GM18520 (cell line): ENCODE results near the gene TBC1D22A.

Source experiments
- ATAC-seq: cut with Tn5 transposase; IDR thresholded peaks from one replicate; pipeline ENCODE4 v1.9.1; 2021; ENCODE audit not compliant: unreplicated experiment

Gene TBC1D22A

DNA sequence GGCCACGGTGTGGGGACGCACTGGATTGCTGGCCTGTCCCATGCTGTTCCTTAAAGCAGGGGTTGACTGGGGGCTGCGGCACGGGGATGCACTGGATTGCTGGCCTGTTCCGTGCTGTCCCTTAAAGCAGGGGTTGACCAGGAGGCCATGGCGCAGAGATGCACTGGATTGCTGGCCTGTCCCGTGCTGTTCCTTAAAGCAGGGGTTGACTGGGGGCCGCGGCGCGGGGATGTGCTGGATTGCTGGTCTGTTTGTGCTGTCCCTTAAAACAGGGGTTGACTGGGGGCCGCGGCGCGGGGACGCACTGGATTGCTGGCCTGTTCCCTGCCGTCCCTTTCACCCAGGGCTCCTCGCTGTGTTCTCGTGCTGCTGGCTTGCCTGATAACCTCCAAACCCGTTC, 383.4 kb downstream of the TBC1D22A start:
- no peak for ATAC-seq

DNA sequence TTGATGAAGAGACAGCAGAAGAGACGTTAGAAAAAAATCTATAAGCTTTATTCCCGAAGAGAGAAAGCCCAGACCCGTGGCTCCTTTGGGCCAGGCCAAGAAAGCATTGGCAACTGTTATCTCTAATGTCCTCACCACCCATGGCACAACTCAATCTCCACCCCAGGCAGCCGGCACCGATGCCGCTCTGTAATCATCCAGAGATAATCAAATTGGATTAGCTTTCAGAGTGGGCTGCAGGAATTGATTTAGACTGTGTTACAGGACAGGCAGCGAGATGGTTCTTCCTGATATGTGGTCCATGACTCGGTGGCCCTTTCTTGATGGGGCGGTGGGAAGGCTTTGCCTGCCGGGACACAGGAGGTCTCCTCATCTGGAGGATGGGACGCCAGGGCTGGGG, 383.9 kb downstream of the TBC1D22A start:
- ATAC-seq = no peak

DNA sequence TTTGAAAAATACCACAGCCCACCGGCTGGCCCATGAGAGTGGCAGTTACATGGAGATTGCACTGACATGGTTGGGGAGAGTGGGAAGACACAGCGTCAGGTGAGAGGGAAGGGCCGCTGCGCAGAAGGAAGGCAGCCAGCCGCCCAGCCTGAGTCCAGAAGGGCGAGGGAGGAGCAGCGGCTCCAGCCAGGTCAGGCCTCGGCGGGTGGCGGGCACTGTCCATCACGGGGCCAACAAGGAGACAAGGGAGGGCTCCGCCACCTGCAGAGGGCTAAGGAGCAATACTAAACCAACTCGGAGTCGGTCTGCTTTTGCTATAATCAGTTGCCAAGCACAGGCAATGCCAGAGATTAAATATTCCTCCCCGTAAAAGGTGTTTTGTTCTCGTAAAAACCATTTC, 384.5 kb downstream of the TBC1D22A start:
- no peak for ATAC-seq

DNA sequence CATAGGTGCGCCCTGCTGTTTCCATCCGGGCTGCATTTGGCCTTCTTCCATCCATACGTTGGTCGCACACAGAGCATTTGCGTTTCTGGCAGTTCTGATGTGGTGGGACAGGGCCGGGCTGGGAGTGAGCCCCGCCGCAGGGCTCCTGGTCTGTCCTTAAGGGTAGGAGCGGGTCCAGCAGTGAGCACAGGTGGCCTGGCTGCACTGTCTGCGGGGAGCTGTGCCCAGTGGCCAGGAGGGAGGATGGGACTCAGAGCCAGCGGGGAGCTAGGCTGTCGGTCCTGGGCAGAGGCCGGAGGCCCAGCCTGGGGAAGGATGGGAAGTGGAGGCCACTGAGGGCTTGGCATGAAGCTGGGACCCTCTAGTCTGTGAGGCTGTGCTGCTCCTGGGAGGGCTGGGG, 385.1 kb downstream of the TBC1D22A start:
- ATAC-seq = no peak

DNA sequence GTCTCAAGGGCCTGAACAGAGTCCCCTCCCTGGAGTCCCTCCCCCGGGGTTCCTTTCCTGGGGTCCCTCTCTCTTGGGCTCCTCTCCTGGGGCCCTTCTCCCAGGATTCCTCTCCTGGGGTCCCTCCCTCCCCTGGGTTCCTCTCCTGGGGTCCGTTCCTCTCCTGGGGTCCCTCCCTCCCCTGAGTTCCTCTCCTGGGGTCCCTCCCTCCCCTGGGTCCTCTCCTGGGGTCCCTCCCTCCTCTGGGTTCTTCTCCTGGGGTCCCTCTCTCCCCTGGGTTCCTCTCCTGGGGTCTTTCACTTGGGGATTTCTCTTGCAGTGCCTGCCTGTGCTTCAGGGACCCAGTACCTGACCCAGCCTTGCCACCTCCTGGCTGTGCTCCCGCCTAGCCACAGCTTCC, 386.1 kb downstream of the TBC1D22A start:
- no peak for ATAC-seq

DNA sequence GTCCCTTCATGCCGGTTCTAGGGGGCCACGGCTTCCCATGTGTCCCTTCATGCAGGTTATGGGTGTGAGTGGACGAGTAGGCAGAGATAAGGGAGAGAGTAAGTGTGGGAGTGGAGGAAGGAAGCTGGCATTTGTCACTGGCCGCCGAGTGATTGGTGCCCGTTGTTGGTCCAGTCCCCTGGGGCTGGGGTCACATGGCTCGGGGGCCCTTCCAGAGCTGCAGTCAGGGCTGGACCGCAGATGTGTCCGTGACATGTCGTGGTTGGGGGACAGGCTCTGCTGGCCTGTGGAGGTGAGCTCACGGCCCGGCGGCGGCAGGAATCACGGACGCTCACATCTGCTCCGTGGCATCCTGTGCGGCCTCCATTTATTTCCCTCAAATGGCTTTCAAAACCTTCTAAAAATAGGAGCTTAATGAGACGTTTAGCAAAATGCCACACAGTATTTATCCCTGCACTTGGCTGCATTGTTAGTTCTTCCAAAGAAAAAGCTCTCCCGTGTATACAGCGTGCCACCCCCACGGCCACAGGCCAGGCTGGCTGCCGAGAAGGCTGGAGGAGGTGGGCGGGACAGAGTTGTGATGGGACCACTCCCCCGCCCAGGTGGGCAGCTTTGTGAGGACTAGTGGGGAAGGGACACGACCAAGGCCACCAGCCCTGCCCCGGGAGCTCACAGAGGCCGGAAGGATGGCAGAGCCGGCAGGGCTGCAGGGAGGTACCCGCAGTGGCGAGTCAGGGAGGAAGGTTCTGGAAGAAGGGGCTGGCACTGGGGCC, 386.7 kb downstream of the TBC1D22A start:
- no peak for ATAC-seq

DNA sequence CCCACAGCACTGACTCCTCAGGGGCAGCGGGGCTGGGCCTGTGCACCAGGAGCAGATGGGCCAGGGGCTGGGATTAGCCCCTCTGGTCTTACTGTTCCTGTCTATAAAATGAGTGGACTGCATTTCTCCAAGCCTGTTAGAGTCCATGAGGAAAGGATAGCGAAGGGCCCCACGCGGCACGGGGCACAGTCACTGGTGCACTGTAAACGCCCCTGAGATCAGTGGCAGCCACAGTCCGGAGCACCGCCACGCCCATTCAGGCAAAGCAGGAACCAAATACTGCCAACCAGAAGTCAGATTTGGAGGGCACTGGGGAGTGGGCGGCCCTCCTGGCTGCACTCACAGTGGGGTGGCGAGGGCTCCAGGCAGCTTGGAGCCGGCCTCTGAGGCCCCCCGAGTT, 387.5 kb downstream of the TBC1D22A start:
- ATAC-seq = no peak

DNA sequence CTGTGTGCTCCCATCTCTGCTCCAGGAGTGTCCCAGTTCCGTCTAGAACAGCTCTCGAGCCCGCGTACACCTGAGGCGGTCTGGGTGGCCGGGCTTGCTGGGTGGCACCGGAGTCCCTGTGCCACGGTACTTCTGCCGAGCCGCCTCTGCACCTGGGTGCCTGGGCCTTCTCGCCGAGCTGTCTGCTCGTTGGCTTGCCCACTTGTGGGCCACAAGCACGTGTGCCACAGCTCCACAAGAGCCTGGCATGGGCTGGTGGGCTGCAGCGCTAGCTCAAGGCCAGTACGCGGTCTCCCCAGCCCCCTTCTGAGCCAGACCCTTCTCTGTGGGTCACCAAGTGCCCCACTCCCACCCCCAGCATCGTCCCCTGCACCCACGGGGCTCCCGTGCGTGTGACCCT, 388.0 kb downstream of the TBC1D22A start:
- ATAC-seq = no peak

DNA sequence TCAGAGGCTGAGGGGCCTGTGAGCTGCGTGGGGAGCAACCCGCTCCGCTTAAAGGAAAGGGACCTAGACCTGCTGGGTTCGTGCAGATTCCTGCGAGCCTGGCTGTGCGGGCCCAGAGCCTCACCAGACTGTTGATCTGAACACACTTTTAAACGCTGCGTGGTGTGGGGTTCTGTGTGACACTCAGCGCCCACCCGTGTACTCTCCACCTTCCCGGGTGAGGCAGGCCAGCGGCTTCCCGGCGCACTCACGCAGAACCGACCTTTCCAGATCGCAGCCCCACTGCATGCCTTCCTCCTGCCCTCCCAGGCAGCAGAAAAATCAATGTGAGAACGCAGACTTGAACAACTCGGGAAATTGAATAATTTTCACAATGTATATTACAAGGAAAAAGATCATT, 388.6 kb downstream of the TBC1D22A start:
- ATAC-seq = no peak

DNA sequence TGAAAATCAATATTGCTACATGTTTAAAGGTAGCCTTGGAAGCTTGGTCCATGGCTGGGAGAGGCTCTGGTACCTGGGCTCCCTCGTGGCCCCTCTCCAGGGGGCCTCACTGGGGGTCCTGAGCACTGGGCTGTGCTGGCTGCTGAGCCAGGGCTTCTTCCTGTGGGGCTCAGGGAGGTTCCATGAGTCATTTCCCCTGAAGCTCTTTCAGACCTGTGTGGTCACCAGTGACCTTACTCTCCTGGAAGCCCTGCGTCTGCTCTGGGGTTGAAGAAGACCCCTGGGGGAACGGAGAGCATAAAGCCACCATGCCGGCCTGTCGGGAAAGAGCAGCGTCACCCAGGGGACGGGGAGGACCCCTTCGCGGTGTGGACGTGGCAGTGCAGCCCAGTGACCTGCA, 389.0 kb downstream of the TBC1D22A start:
- no peak for ATAC-seq

DNA sequence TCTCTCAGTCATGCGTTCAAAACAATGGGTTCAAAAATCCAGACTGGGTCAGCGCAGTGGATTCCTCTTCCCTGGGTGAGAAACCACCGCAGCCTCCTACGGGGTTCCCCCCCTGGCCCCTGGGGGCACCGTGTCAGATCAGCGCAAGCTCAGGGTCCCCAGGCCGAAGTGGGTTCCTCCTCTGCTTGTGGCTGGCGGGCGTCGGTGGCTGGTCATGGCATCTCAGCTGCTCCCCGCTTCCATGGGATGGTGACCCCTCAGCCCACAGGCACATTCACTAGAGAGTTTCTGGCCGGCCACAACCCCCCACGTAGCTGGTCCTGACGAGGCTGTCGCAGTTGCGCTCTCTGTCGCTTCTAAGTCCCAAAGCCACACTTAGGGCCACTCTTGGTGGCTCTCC, 389.8 kb downstream of the TBC1D22A start:
- no peak for ATAC-seq

DNA sequence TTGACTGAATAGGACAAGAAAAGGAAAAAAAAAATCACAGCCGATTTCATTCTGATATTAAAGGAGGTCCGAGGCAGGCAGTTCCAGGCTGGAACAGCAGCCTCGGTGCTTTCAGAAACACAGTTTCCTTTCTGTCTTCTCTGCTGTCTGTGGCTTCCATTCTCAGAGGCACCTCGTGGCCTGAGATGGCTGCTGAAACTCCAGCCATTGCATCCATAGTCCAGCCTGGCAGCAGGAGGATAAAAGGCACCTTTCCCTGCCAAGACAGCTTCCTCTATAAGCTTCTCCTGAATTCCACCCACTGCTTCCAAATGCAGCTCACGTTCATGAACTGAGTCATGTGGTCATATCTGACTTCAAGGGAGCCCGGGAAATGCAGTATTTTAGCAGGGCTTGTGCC, 390.5 kb downstream of the TBC1D22A start:
- ATAC-seq = no peak

DNA sequence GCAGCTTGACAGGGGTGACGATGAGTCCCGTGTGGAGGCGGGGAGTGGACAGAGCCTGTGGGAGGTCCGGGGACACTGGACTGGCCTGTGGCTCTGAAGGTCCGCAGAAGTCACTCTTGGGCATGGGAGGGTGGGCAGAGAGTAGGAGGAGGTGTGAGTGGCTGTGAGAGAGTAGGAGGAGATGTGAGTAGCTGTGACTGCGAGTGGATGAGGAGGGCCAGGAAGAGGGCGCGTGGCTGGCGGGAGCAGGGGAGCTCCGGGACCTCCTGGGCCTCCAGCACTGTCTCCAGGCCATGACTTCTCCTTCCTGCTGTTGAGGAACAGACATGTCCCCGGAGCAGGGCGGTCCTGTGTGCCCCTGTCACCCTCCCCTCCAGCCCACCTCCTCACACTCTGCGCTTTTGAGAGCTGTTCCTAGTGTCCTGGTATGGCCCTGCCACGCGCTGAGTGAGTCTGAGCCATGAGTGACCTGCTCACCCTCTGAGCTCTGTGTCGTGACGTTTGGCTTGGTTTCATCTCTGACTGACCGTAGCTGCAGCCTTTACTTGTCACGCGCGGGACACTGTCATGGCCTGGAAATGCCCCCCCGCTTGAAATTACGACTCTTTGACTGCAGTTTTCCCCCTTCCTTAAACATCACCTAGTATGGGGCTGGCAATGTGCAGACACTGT, 391.5 kb downstream of the TBC1D22A start:
- ATAC-seq = no peak

DNA sequence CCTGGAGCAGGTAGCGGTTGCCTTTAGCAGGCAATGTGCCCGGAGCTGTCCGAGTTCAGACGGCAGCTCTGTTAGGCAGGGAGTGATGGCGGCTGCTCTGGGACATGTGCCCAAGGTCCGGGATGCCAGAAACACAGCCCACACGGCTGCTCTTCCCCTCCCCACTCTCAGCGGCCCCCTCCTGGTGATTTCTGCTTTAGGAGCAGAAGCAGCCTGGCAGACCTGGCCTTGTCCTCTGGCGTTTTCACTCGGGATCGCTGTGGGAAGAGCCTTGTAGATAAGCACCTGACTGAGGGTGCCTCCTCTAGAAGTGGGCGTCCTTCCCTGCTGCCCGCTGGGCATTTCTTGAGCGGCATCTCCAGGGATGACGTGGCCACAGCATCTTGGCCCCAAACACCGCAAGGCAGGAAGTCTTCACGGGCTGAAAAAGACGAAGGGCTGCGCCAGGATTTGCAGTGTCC, 392.2 kb downstream of the TBC1D22A start:
- ATAC-seq = no peak

DNA sequence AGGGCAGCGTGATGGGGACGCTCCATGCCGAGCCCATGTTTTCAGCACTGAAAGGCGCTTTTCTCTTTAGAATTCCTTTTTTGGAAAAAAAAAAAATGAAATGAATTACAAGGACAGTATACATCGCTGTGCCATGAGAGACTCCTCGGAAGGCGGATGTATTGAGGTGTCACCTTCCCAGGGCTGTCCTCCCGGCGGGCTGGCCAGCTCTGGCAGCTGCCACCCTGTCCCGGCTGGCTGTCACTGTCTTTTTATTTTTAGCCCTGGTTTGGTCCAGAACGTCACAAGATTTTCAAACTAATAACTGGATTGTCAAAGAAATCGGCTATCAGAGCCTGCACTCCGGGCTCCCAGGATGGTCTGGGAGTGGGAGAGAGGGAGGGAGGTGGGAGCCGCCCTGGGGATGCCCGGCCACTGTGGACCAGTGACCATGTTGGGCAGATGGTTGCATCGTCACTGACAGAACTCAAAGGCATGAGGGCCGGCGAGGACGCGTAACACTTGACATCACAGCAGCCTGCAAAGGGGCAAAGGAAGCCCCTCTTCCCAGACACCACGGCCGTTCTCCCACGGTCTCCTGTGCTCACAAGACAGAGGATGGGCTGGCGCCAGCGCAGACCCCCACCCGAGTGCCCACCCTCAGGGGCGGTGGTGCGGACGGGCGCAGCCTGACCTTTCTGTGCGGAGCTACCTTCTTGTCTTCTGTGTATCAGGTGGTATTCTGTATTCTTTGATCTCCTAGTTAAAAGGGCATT, 392.9 kb downstream of the TBC1D22A start:
- no peak for ATAC-seq

DNA sequence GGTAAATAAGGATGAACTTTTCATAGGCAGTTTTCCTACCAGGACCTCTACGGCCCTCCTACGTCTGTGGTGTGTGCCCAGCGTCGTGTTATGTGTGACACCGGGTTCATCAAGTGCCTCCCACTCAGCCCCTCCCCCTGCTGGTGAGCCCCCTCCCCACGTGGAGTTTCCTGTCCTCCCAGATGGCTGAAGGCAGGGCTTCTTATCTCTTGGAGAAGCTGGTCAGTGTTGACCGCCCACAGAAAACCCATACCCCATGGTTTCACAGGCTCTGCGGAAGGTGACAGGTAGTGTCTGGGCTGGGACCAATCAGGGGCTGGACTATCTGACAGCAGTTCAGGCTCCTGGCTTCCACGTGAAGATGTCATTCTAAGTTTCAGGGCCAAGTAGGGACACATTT, 393.5 kb downstream of the TBC1D22A start:
- ATAC-seq = no peak

DNA sequence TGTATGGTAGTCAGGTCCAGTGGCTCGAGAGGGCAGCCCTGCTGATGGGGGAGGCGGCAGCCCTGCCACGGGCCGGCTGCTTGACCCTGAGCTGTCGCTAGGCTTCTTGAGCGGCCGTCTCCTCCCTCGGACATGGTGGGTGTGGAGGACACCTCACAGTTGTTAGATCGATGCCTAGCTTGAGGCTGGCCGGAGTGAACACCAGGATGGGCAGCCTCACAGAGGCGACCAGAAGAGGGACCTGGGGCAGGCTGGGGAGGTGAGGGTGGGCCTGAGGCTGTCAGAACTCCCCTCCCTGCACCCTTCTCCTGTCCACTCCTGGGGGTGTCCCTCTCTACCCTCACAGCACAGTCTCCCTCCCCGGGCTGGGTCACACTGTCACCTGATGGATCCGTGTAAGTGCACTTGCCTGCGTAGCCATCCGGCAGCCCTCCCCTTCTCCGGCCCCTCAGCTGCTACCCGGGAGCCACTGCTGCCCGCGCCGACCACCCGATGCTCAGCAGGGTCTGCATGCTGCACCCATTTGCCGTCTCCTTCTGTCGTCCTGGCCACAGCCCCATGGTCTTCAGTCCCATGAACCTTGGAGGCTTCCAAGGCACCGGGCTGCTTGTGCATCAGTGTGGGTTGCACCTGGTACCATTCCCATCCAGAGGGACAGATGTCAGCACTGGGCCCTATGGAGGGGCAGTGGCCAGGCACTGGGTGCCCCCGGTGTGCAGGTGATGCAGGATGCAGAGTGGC, 394.1 kb downstream of the TBC1D22A start:
- ATAC-seq = no peak

DNA sequence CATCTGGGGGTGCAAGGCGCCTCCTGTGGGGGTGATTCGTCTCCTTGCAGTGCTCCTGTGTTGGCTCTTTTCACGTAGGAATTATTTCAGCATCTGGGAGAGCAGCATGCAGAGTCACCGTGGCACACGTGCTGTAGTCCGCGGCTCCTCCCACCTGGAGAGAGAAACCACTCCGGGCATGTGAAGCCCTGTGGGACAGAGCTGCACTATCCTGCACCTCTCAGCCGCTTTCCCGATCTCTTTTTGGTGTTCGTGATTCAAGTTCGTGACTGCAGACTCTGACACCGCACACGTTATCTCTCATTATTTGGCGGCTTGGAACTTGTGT, 394.6 kb downstream of the TBC1D22A start:
- no peak for ATAC-seq

DNA sequence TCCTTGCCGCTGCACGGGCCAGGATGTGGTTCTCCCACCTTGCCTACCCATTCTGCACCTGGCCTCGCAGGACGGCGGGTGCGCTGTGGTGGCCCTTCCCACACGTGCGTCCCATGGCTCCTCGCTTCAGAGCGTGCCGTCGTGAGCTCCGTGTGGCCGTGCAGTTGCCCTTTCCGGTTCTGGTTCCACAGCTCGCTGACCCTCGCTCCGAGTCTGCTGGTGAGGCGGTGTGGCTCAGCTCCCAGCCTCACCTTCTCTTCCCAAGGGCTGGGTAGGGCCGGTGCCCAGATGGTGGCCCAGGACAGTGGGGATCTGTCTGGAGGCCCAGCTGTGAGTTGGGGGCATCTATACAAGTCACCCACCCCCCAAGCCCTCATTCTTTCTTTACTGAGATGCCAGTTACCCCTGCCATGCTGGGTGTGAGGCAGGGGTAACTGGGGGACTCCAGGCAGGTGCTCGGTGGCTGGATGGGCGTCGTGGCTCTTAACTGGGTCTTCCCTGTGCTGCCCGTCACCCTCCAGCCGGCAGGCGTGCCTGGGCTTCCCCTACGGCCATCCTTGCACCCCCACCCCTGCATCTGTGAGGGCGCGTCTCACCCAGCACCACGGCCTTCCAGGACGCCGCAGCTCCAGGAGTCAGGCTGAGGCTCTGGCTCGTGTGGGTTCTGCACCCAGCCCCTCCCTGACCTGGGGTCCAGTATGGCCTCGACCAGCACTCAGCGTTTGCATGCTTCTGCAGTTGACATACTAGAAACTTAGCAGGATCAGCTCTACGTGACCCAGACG, 395.2 kb downstream of the TBC1D22A start:
- ATAC-seq = no peak

DNA sequence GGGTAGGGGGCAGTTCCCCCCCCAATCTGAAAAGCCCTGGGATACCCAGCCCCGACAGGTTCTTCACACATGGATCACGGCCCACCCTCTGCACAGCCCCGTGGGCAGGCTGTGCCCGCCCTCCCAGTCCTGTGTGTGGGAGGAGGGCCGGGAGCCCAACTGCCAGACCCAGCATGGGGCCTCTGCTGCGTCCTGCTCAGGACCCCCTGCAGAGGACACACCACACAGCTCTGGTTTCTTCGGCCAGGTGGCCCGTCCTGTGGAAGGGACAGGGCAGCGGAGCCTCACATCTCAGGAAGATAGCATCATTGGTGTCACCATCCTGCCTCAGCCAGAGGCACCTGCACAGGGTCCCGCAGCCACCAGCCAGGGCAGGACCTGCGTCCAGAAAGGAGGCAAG, 396.0 kb downstream of the TBC1D22A start:
- ATAC-seq = no peak

DNA sequence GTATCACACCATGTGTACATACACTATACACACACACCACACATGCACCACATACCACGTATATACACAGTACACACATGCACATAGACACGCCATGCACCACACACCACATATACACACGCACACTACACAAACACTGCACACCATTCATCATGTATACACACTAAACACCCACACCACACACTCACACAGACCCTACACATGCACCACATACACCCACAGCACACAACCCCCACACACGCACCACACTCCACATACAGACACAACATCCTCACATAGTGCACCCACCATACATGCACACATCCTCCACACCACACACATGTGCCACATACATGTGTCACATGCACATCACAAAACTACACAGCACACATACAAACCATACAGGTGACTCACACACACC, 397.1 kb downstream of the TBC1D22A start:
- ATAC-seq = no peak
